B cell (primary cell): Measurements from ENCODE around the gene PLXNB2. TPM values are rescaled to one million over a fixed set of nuclear protein-coding genes. Genes with fewer than 3 reads are reported as not detected.

Experiments
- ATAC-seq: fragments of 200-7000 bp; cut with Tn5 transposase; one replicate; pipeline ENCODE4 v1.10.0; 2021; ENCODE audit warnings: low read depth, mild to moderate bottlenecking, moderate number of reproducible peaks, moderate library complexity
- CTCF ChIA-PET: fragments of 350-600 bp; sonication (Branson Sonifier 250); formaldehyde crosslinking; loops from one replicate; lab custom pipeline; 2021; ENCODE audit warnings: antibody characterized with exemption, inconsistent platforms; lab: Charles Lee
- POLR2A ChIA-PET: fragments of 350-600 bp; sonication (Branson Sonifier 250); formaldehyde crosslinking; loops from one replicate; lab custom pipeline; 2021; ENCODE audit warnings: antibody characterized with exemption; lab: Charles Lee
- DNase-seq: peaks from one replicate; pipeline ENCODE4 v3.0.0; 2013
- H2AFZ ChIP-seq: 2 replicates; pipeline ENCODE4 v1.6.1; 2012; ENCODE audit warnings: mild to moderate bottlenecking, low read depth, low read length; ENCODE audit not compliant: insufficient read depth, poor library complexity, severe bottlenecking
- H3K27ac ChIP-seq, 2 donors: 1 replicate in 1 of 2; 2 replicates in 1 of 2; pipeline ENCODE4 v1.5.1; 2012 to 2013; ENCODE audit warnings: low read length in 2 of 2, mild to moderate bottlenecking in 2 of 2, moderate library complexity in 1 of 2
- H3K27me3 ChIP-seq, 4 experiments: fragments of 200-600 bp in 1 of 4; sonication (generic) in 1 of 4; replicated peaks in 1 of 4; 1 replicate in 2 of 4; 2 replicates in 2 of 4; pipeline versions ENCODE4 v1.6.1 to v1.7.0; 2013 to 2016; ENCODE audit warnings: low read length in 3 of 4, mild to moderate bottlenecking in 2 of 4, mixed read lengths in 1 of 4, moderate library complexity in 1 of 4; ENCODE audit not compliant: insufficient read depth in 4 of 4, control insufficient read depth in 3 of 4; ENCODE audit errors: control extremely low read depth in 1 of 4
- H3K36me3 ChIP-seq, 2 experiments: replicated peaks in 1 of 2; 1 replicate in 1 of 2; 2 replicates in 1 of 2; pipeline versions ENCODE4 v1.6.1 to v1.7.1; 2013; ENCODE audit warnings: low read length in 1 of 2; ENCODE audit not compliant: insufficient read depth in 2 of 2, control insufficient read depth in 1 of 2; ENCODE audit errors: control extremely low read depth in 1 of 2, extremely low read depth in 1 of 2
- H3K4me1 ChIP-seq, 2 donors: fragments of 200-600 bp in 1 of 2; sonication (generic) in 1 of 2; 1 replicate in 1 of 2; 2 replicates in 1 of 2; pipeline versions ENCODE4 v1.5.1 to v1.6.1; 2013 to 2017; ENCODE audit warnings: low read length in 2 of 2; ENCODE audit not compliant: control insufficient read depth in 2 of 2, insufficient read depth in 2 of 2
- H3K4me2 ChIP-seq: replicated peaks from 2 replicates; pipeline ENCODE3; 2012; ENCODE audit warnings: mild to moderate bottlenecking, low read depth, low read length; ENCODE audit not compliant: poor library complexity, severe bottlenecking
- H3K4me3 ChIP-seq, 5 experiments: fragments of 200-600 bp in 1 of 5; sonication (generic) in 1 of 5; 1 replicate in 3 of 5; 2 replicates in 2 of 5; pipeline versions ENCODE4 v1.5.1 to v1.7.0; 2011 to 2016; ENCODE audit warnings: low read length in 4 of 5, mild to moderate bottlenecking in 4 of 5, low read depth in 2 of 5, control low read depth in 1 of 5, moderate library complexity in 1 of 5; ENCODE audit not compliant: insufficient read depth in 1 of 5; ENCODE audit errors: control extremely low read depth in 1 of 5, extremely low read depth in 1 of 5
- H3K79me2 ChIP-seq: fragments of 200-600 bp; sonication (generic); one replicate; pipeline ENCODE4 v1.6.0; 2016; ENCODE audit warnings: low read length; ENCODE audit not compliant: control insufficient read depth, insufficient read depth
- H3K9ac ChIP-seq: fragments of 200-600 bp; sonication (generic); 2 replicates; pipeline ENCODE4 v1.6.1; 2017; ENCODE audit warnings: mild to moderate bottlenecking, low read length, moderate library complexity
- H3K9me3 ChIP-seq, 3 donors: one replicate each; pipeline versions ENCODE4 v1.6.1 to v1.7.1; 2013; ENCODE audit warnings: low read length in 2 of 3; ENCODE audit not compliant: control insufficient read depth in 2 of 3, insufficient read depth in 1 of 3; ENCODE audit errors: control extremely low read depth in 1 of 3
- H4K20me1 ChIP-seq: 2 replicates; pipeline ENCODE4 v1.6.0; 2012; ENCODE audit warnings: mild to moderate bottlenecking, low read length; ENCODE audit not compliant: insufficient read depth, control insufficient read depth, poor library complexity, severe bottlenecking
- H3K27ac Mint-ChIP-seq: one replicate; pipeline ENCODE4 v1.8.0; 2021; ENCODE audit warnings: mixed read lengths
- H3K27me3 Mint-ChIP-seq: one replicate; pipeline ENCODE4 v1.8.0; 2021; ENCODE audit warnings: mixed read lengths
- H3K4me1 Mint-ChIP-seq: one replicate; pipeline ENCODE4 v1.8.0; 2021; ENCODE audit warnings: mixed read lengths
- H3K4me3 Mint-ChIP-seq: one replicate; pipeline ENCODE4 v1.8.0; 2021; ENCODE audit warnings: mixed read lengths
- H3K9me3 Mint-ChIP-seq: one replicate; pipeline ENCODE4 v1.8.0; 2022; ENCODE audit warnings: mixed read lengths; ENCODE audit not compliant: insufficient read depth
- EZH2 ChIP-seq: IDR thresholded peaks from 2 replicates; pipeline ENCODE4 v1.6.1; 2012; ENCODE audit warnings: borderline replicate concordance, low read depth, mild to moderate bottlenecking, moderate library complexity, low read length; ENCODE audit not compliant: insufficient read depth, poor library complexity, severe bottlenecking
- WGBS: methylation state at CpG from one replicate; pipeline ENCODE4 v1.1.5; 2013; ENCODE audit warnings: missing lambda C conversion rate; ENCODE audit not compliant: insufficient coverage; 5-methylcytosine and 5-hydroxymethylcytosine counted together
- intact Hi-C: fragments of 100-400 bp; cut with micrococcal nuclease; formaldehyde crosslinking; loops from one replicate; pipeline ENCODE4 v1.10.0; 2022
- polyA plus RNA-seq: library from polyadenylated mRNA; depleted of rRNA; stranded (reverse); fragments of >200 nt; gene quantifications from 2 replicates; pipeline ENCODE4 v1.2.3, GENCODE V29; 2012
- total RNA-seq, 2 donors: library from RNA; stranded (reverse); fragments of 120-200 nt in 1 of 2; gene quantifications; 1 replicate in 1 of 2; 2 replicates in 1 of 2; pipeline versions ENCODE4 v1.2.3 to v1.2.4, GENCODE V29; 2013 to 2022
- TF ChIP-seq, protein P1 (sequence below): fragments of 200-600 bp; IDR thresholded peaks from one replicate; pipeline ENCODE4 v1.8.0; 2022; ENCODE audit warnings: antibody characterized with exemption, mild to moderate bottlenecking

Gene PLXNB2
- total and polyA plus RNA-seq, 2 donors (not counting 1 experiment from before 2014, with no cell fraction given): 5.2 to 31.4 TPM

DNA sequence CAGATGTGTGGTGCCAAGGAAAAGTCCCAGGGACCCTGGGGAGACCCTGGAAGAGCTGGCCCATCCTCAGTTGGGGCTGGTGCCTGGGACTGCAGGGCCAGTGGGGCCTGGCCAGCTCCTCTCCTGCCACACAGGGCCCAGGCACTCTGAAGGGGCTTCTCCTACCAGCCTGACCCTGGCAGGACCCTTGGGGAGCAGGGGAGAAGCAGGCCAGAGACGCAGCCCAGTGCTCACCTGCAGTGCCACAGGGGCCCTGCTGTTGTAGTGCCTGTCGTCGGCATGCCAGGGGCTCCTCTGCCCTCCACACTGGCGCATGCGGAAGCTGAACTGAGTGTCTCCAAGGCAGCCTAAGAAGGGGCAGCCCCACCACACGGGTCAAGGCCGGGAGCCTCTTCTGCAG lies 10.2 kb upstream of the PLXNB2 start:
- intact Hi-C loops: no loop called here
- DNase-seq (no peak), ATAC-seq (no peak)
- CTCF ChIA-PET: interaction anchor here (5.1 kb wide), 1 partner anchor 9 kb away, joined by 37 read pairs; the partner anchor contains the start of gene DENND6B
- Histone ChIP-seq H3K4me3 (no peak overlapping the region), H3K9me3 (no peaks in the 10 kb centered on the region), H3K4me2 (no peak overlapping the region), H3K27ac (no peak overlapping the region), H3K9ac (no peak overlapping the region), H2AFZ (no peak overlapping the region), H3K36me3 (no peaks in the 10 kb centered on the region), H3K79me2 (no peaks in the 10 kb centered on the region), H3K27me3 (no peaks in the 10 kb centered on the region), H3K4me1 (peaks cover 23 to 40% of the 10 kb centered on the region in 2 donors), H4K20me1 (no peaks in the 10 kb centered on the region)
- WGBS: 81% methylated on average over 7 of the region's 7 CpGs
- POLR2A ChIA-PET: interaction anchor here (7.0 kb wide), 1 partner anchor 15 kb away, joined by 61 read pairs; no protein-coding TSS in a partner anchor
- no peaks in the 10 kb centered on the region for H3K27me3 Mint-ChIP-seq
- H3K9me3 Mint-ChIP-seq: no peaks in the 10 kb centered on the region
- no peak for TF ChIP-seq EZH2
- TF ChIP-seq, protein P1, sequence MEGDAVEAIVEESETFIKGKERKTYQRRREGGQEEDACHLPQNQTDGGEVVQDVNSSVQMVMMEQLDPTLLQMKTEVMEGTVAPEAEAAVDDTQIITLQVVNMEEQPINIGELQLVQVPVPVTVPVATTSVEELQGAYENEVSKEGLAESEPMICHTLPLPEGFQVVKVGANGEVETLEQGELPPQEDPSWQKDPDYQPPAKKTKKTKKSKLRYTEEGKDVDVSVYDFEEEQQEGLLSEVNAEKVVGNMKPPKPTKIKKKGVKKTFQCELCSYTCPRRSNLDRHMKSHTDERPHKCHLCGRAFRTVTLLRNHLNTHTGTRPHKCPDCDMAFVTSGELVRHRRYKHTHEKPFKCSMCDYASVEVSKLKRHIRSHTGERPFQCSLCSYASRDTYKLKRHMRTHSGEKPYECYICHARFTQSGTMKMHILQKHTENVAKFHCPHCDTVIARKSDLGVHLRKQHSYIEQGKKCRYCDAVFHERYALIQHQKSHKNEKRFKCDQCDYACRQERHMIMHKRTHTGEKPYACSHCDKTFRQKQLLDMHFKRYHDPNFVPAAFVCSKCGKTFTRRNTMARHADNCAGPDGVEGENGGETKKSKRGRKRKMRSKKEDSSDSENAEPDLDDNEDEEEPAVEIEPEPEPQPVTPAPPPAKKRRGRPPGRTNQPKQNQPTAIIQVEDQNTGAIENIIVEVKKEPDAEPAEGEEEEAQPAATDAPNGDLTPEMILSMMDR: no peak
- peaks cover 44% of the 10 kb centered on the region for H3K4me1 Mint-ChIP-seq
- peak overlapping the region; percentile 15 for H3K27ac Mint-ChIP-seq
- no peak overlapping the region for H3K4me3 Mint-ChIP-seq

DNA sequence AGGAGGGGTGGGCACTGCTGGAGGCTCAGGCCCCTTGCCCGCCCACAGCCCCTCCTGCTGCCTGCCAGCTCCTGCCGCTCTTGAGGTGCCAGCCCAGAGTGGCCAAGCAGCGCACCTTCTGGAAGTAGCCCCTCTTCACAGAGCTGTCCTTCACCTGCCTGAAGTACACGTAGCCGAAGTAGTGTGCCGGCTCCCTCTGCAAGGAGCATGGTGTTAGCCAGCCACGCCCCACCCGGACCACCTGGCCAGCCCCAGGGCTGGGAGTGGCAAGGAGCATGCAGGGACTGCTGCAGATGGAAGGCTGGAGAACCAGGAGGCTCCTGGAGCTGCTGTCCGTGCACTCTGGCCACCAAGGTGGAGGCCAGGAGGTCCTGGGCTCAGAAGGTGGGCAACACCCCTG lies 9.7 kb upstream of the PLXNB2 start:
- no peaks in the 10 kb centered on the region for H3K27me3 Mint-ChIP-seq
- Histone ChIP-seq H4K20me1 (no peaks in the 10 kb centered on the region), H3K36me3 (no peaks in the 10 kb centered on the region), H3K4me3 (no peak overlapping the region), H3K9me3 (no peaks in the 10 kb centered on the region), H3K4me1 (peaks cover 23 to 41% of the 10 kb centered on the region in 2 donors), H3K79me2 (no peaks in the 10 kb centered on the region), H2AFZ (no peak overlapping the region), H3K9ac (no peak overlapping the region), H3K4me2 (no peak overlapping the region), H3K27ac (no peak overlapping the region), H3K27me3 (no peaks in the 10 kb centered on the region)
- no peak overlapping the region for H3K27ac Mint-ChIP-seq
- ChIA-PET POLR2A (interaction anchor here (7.0 kb wide), 1 partner anchor 14 kb away, joined by 61 read pairs; no protein-coding TSS in a partner anchor), CTCF (interaction anchor here (5.1 kb wide), 1 partner anchor 10 kb away, joined by 37 read pairs; the partner anchor contains the start of gene DENND6B)
- intact Hi-C loops: no loop called here
- 98% methylated on average over 9 of the region's 9 CpGs for WGBS
- DNase-seq (no peak), ATAC-seq (no peak)
- no peak overlapping the region for H3K4me3 Mint-ChIP-seq
- TF ChIP-seq, protein P1: no peak
- TF ChIP-seq EZH2: no peak
- peaks cover 44% of the 10 kb centered on the region for H3K4me1 Mint-ChIP-seq
- no peaks in the 10 kb centered on the region for H3K9me3 Mint-ChIP-seq
